ENCODE results near the gene WDFY4. TPM values are rescaled to one million over a fixed set of nuclear protein-coding genes. Genes with fewer than 3 reads are reported as not detected.
A peak's percentile ranks its signal among the peaks of the same experiment; 100 is the strongest.

WDFY4 gene
- total RNA-seq, 1 donor from 2014 or later = 4.3 TPM

- no peak for DNase-seq
These were observed 59.9 kb downstream of the WDFY4 start for GRCh38 chr10:48744587-48744986.

GRCh38 chr10:48745662-48746245, 61.1 kb downstream of the WDFY4 start:
- DNase-seq = no peak

GRCh38 chr10:48748573-48748972, 63.9 kb downstream of the WDFY4 start:
- no peak for DNase-seq

GRCh38 chr10:48749254-48749787, 64.6 kb downstream of the WDFY4 start:
- DNase-seq = no peak

- DNase-seq = no peak
These were observed 65.3 kb downstream of the WDFY4 start for GRCh38 chr10:48750019-48750418.

- DNase-seq = no peak
These were observed 66.3 kb downstream of the WDFY4 start for GRCh38 chr10:48750991-48751390.

GRCh38 chr10:48751730-48752129, 67.1 kb downstream of the WDFY4 start:
- DNase-seq = no peak

- no peak for DNase-seq
These were observed 73.7 kb downstream of the WDFY4 start for GRCh38 chr10:48758411-48758810.

- no peak for DNase-seq
These were observed 74.6 kb downstream of the WDFY4 start for GRCh38 chr10:48759113-48759901.

- no peak for DNase-seq
These were observed 76.3 kb downstream of the WDFY4 start for GRCh38 chr10:48760983-48761382.

- no peak for DNase-seq
These were observed 77.7 kb downstream of the WDFY4 start for GRCh38 chr10:48762064-48763042.

GRCh38 chr10:48763403-48763965, 78.8 kb downstream of the WDFY4 start:
- no peak for DNase-seq

- no peak for DNase-seq
These were observed 79.8 kb downstream of the WDFY4 start for GRCh38 chr10:48764486-48764885.

- DNase-seq = no peak
These were observed 80.4 kb downstream of the WDFY4 start for GRCh38 chr10:48765039-48765438.

- no peak for DNase-seq
These were observed 80.9 kb downstream of the WDFY4 start for GRCh38 chr10:48765527-48765926.

- DNase-seq = no peak
These were observed 82.9 kb downstream of the WDFY4 start for GRCh38 chr10:48767373-48768143.

- DNase-seq = no peak
These were observed 83.6 kb downstream of the WDFY4 start for GRCh38 chr10:48768144-48768766.

GRCh38 chr10:48768926-48769325, 84.3 kb downstream of the WDFY4 start:
- DNase-seq = peak; percentile 42

GRCh38 chr10:48769706-48770435, 85.2 kb downstream of the WDFY4 start:
- DNase-seq = no peak

- DNase-seq = no peak
These were observed 86.0 kb downstream of the WDFY4 start for GRCh38 chr10:48770561-48771089.
